GM19193 (cell line): ENCODE data around the gene RALGPS1.

Source experiments
- POLR2A ChIP-seq: IDR thresholded peaks from 4 replicates; pipeline ENCODE4 v1.6.1; 2011; ENCODE audit not compliant: insufficient read depth, insufficient read length; ENCODE audit errors: extremely low read depth

Gene RALGPS1

GRCh38 chr9:127142291-127142690 lies 227.7 kb downstream of the RALGPS1 start:
- TF ChIP-seq POLR2A, result no peak

DNA sequence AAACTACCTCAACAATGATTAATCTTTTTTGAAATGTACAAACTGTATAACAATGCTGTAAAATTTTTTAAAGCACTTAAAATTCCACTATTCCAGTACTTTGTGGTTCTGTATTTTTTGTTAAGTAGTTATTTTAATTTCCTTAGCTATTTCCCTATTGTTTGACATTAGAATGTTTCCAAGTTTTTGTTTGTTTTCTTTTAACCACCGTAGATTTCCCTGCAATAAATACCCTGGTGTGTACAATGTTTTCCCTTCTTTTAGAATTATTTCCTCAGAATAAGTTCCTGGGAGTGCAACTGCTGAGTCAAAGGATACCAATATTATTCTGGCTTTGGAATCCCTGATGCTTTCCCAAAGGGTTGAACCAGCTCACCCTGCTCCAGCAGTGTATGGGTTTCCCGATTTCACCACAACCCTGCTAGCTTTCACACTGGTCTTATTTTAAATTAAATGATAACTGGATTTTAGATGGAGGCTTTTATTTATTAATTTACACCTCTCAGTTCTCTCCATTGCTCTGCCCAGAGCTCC lies 228.4 kb downstream of the RALGPS1 start:
- TF ChIP-seq POLR2A, result no peak

DNA sequence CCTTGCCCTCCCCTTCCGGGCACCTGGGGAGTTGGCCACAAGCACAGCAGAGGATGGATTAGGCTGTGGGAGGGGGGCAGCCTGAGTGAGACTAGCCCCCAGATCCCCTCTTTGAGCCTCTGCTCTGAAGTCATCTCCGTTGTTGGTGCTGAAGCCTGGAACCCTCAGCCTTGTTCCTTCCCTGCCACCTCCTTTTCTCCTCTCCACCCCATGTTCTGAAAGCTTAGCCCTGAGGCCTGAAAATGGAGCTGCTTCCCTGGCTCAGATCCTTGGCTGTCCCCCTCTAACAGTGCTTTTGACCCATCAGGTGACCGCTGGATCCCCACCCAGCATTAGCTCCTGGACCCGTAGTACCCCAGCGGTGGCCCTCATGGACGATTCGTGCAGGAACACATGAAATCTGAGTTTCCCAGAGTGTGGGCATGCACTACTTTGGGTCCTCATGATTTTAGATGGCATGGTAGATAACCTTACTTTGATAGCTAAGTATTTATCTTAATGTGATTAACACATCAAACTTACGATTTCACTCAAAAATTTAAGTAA lies 229.4 kb downstream of the RALGPS1 start:
- TF ChIP-seq POLR2A, result no peak

GRCh38 chr9:127144670-127145445 lies 230.3 kb downstream of the RALGPS1 start:
- TF ChIP-seq POLR2A, result no peak

GRCh38 chr9:127147251-127147650 lies 232.7 kb downstream of the RALGPS1 start:
- TF ChIP-seq POLR2A, result no peak

GRCh38 chr9:127148014-127148413 lies 233.4 kb downstream of the RALGPS1 start:
- no peak for TF ChIP-seq POLR2A

GRCh38 chr9:127149010-127149409 lies 234.4 kb downstream of the RALGPS1 start:
- TF ChIP-seq POLR2A, result no peak

DNA sequence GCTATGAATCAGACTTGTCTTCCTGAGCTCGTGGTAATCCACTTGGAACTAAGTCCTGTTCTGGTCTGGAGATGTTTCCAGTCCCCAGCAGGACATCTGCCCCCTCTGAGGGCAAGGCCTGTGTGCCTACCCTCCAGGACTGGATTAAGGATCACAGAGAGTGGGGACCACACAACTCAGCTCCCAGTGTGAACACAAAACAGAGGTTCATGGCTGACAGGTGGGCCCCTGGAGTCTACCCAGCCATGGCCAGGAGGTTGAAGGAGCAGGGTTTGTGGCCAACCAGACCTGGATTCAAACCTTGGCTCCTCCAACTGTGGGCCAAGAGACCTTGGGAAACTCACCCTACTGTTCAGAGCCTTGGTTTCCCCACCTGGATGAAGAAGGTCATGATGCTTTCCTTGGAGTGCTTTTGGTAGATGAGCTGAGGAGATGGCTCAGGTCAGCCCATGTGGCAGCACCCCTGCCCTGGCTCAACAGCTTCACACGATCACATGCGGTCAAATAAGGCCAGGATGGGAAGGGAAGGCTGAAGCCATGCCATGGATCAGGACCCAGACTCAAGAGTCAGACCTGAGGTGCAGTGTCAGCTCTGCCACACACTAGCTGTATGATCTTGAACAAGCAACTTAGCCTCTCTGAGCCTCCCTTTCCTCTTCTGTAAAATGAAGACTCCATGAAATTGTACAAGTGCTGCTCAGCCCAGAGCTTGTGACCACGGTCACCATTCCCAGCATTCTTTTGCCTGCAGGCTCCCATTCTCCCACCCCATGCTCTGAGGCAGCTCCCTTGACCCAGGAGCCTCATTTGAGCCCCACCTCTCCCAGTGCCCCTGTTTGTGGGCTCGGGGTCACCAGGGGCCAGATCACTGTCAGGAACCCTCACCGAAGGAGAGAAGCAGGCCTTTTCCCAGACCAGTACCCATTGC lies 235.1 kb downstream of the RALGPS1 start:
- TF ChIP-seq POLR2A, result no peak

- no peak for TF ChIP-seq POLR2A
Observed at GRCh38 chr9:127153501-127153900, 238.9 kb downstream of the RALGPS1 start.

- no peak for TF ChIP-seq POLR2A
Observed at GRCh38 chr9:127154003-127154389, 239.4 kb downstream of the RALGPS1 start.

DNA sequence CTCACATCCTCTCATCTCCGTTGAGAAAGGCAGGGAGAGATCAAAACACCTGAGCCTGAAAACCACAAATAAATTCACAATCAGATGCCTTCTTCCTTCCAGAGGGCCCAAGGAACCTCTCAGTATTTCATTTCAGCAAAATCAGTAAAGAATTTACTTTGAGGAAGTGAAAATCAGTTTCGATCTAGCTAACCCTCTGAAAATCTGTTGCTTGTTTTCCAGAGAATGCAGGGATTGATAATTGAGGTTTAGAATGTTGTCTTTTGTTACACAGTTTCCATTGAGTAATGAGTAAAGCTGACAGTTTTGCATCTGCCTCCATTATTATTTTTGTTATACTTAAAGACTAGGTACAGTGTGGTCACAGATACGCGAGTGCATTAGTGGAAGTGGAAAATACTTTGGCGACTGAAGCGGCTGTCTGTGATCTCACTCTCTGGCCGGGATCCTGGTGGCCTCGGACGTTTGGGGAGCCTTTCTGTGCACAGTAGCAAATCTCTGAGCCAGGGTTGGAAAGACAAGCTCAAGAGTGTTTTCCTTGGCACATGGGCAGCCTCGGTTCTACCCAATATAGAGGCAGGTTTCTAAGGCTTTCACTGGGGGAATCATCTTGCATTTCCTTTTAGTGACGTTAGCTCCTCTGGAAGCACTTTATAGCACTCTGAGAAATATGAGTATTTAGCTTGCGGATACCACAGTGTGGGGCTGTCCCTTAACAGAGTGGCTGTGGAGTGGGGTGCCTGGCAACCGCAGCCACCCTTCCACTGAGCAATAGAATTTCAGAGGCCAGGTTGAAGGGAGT lies 240.0 kb downstream of the RALGPS1 start:
- TF ChIP-seq POLR2A, result no peak

DNA sequence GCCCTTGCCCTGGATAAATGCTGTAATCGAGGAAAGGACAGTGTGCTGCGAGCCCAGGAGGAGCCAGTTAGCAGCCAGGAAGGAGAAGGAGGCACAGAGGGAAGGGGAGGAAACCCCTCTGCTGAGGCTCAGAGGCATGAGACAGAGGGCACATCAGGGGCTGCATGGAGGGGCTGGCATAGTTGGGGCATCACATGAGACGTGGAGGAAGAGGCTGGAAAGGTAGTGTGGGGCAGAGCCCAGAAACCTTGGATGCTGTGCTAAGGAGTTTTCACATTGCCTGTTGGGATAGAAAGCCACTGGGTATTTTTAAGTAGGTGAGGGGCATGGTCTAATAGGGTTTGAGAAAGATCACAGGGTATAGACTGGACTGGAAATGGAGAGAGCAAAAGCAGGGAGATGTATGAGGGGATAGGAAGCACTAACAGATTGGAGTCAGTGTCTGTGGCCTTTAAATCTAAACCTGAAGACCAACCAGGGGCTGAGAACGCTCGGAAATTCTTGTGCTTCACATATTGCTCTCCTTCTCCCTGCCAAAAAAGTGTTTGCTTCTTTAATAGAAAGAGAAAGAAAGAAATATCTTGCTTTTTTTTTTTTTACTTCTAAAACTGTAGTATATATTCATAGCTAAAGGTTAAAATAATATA lies 240.9 kb downstream of the RALGPS1 start:
- TF ChIP-seq POLR2A, result no peak

DNA sequence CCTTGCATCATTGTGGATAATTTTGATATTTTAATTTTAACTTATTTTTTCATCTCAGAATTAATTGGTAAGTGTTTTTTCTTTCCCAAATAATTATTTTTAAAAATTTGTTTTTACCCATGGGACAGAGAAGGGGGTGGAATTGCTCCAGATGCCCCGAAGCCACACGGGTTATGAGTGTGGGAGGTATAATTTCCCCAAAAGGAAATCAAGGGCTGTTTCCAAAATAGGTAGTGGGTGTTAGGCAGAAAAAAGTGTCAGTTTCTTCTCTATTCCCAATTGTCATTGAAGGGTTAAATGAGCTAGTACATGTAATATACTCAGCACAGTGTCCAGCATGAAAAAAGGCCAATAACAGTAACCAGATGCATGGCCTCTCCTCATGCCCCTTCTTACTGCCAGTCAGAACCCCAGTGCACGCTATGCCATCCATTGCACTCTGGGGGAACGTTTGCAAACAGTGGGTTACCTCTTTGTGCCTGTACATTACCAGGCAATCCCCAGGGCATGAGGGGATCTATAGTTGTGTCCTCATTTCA lies 244.3 kb downstream of the RALGPS1 start:
- TF ChIP-seq POLR2A, result no peak
